Subcutaneous adipose tissue (tissue), 4 donors: ENCODE data around the gene RPN2. TPM values are rescaled to one million over a fixed set of nuclear protein-coding genes. Genes with fewer than 3 reads are reported as not detected.

Source experiments
- total RNA-seq, 4 donors: library from RNA; depleted of rRNA; stranded (reverse); fragments of >200 nt; gene quantifications; one replicate each; pipeline ENCODE4 v1.1.0, GENCODE V29; 2016
- TF ChIP-seq, protein P1 (sequence below): fragments of 450-650 bp; IDR thresholded peaks from one replicate; pipeline ENCODE4 v1.5.1; 2016; ENCODE audit warnings: low read depth, mild to moderate bottlenecking, control low read depth, antibody characterized with exemption, moderate library complexity

The RPN2 gene
- total RNA-seq, 4 donors from 2014 or later: 65.6 to 130 (median 109) TPM

DNA sequence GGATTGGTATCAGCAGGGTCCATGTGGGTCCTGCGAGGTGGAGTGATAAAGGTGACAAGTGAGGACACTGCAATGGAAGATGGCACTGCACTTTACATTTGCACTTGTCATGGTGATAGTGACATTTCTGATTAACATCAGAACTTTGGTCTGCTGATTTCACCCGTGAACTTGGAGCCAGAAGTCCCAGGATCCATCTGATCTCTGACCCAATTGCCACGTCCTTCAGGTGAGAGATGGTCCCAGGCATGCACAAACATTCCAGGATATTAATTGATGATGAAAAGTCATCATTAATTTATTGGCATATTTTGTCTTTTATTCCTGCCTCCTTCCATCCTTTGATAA lies 92.3 kb downstream of the RPN2 start:
- TF ChIP-seq, protein P1, sequence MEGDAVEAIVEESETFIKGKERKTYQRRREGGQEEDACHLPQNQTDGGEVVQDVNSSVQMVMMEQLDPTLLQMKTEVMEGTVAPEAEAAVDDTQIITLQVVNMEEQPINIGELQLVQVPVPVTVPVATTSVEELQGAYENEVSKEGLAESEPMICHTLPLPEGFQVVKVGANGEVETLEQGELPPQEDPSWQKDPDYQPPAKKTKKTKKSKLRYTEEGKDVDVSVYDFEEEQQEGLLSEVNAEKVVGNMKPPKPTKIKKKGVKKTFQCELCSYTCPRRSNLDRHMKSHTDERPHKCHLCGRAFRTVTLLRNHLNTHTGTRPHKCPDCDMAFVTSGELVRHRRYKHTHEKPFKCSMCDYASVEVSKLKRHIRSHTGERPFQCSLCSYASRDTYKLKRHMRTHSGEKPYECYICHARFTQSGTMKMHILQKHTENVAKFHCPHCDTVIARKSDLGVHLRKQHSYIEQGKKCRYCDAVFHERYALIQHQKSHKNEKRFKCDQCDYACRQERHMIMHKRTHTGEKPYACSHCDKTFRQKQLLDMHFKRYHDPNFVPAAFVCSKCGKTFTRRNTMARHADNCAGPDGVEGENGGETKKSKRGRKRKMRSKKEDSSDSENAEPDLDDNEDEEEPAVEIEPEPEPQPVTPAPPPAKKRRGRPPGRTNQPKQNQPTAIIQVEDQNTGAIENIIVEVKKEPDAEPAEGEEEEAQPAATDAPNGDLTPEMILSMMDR: no peak

DNA sequence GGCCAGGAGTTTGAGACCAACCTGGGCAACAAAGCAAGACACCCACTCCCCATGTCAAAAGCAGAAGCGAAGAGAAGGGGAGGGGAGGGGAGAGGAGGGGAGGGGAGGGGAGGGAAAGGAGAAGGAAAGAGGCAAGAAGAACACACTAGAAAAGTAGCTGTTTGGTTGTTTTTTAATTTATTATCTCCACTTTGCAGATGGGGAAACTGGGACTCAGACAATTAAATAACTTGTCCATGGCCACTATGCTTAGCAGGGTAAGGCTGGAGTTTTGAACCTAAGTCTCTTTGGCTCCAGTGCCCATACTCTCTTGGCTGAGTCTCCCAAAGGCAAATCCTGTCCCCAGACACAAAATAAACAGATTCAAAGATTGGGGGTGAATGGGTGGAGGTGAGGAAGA lies 94.9 kb downstream of the RPN2 start:
- TF ChIP-seq, protein P1: no peak

DNA sequence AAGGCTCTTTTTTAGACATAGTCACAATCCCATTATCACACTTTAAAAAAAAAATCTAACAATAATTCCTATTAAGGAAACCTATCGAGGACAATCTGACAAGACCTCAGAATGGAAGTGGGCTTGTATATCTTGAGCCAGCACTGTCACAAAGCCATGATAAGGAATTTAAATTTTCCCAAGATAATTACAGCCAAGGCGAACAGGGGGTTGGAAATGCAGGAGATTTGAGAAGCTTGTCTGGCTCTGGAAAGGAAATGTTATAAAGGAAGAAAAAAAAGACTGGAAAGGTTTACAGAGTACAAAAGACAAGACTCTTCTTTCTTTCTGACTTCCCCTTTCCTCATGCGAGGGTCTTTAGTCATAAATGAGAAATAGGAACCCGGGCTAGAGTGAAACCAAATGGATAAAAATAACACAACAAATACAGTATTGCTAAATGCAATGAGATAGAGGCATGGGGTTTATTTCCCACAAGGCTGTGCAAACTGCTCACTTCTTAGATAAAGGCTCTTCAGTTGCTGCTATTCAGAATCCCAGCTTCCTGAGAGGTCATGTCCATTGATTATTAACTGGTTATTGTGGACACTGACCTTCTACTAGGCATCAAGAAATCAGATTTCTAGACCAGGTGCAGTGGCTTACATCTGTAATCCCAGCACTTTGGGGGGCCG lies 95.9 kb downstream of the RPN2 start:
- TF ChIP-seq, protein P1: no peak

DNA sequence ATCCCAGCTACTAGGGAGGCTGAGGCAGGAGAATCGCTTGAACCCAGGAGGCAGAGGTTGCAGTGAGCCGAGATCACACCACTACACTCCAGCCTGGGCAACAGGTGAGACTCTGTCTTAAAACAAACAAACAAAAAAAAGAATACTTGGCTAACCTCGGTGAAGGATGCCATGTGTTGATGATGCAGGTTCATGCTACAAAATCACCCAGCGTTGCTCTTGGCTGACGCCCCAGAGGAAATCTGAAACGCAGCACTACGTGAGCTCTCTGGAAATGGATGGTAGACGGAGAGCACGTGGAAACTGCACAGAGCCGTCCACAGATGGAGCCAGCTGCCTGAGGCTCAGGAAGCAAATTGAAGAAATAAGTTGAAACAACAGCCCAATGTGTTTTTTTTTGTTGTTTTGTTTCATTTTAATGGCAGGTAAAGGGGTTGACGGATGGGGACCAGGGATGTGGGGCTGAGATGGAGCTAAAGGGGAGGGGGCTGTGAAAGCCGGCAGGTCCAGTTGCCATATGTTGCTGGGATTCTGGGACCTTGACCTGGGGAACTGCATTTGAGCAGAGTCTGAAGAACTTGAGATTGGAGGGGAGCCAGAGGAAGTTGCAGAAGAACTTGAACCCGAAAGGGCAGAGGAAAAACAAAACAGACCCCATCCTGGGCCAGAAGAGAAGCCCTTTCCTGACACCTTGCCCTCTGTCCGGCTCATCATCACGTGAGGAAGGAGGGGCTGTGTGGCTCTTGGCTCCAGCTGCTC lies 97.5 kb downstream of the RPN2 start:
- TF ChIP-seq, protein P1: no peak

DNA sequence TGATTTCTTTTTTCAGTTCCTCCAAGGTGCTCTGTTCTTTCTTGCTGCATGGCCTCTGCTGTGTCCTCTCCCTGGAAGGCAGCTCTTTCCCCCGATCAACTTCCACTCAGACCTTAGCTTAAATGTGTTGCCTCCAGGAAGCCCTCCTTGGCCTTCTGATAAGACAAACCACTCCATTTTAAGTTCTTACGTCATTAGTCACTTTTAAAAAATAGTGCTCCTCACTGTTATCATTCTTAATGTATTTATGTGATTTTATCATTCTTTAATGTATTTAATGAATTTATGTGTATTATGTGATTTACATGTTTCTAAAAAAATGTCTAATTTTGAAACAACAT lies 98.1 kb downstream of the RPN2 start:
- TF ChIP-seq, protein P1: no peak

DNA sequence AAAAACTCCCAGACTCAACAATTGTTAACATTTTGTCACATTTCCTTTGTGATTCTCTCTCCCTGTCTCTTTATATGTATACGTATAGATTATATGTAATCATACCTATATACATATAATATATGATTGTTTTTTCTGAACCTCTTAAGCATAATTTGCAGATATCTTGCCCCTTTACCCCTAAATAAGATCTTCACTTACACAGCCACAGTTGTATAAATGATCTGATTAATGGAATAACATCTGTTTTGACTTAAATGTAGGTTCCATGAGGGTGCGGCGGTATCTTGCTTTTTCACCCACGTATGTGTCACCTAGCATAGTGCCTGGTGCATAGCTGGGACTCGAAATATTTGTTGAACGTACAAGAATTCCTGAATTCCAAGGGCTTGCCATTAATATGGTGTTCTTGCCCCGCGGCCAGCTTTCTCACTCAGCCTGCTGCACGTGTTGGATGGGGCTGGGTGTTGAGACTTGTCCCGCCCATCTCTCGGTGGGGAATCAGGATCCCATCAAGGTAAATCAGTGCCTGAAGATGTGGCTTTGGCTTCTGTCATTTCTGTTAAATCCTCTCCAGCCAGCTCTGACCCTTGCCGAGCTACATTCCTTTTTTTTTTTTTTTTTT lies 99.9 kb downstream of the RPN2 start:
- TF ChIP-seq, protein P1: no peak

DNA sequence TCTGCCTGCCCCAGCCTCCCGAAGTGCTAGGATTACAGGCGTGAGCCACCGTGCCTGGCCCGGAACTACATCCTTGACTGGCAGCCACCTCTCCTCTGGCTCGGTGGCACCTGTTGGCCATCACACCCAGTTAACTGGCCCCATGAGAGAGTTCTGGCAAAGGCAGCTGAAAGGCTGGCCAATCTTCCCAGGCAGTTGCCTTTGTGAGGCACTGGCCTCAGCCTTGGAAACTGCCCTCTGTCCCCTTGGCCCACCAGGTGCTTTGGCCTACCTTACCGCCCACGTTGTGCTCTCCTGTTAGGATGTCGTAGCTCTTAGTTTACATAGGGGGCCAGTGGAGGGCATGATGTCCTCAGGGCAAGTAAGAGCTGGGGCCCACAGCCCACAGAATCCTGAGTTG lies 100.7 kb downstream of the RPN2 start:
- TF ChIP-seq, protein P1: no peak
